DMS153 treated with DMSO at 0.1 percent for 48 hours (cell line): Measurements from ENCODE around the gene SF3A2.

ENCODE experiments used
- DNase-seq: peaks from one replicate; lab custom pipeline; 2025; ENCODE audit not compliant: unreplicated experiment; lab: John Stamatoyannopoulos, UW

Gene SF3A2

DNA sequence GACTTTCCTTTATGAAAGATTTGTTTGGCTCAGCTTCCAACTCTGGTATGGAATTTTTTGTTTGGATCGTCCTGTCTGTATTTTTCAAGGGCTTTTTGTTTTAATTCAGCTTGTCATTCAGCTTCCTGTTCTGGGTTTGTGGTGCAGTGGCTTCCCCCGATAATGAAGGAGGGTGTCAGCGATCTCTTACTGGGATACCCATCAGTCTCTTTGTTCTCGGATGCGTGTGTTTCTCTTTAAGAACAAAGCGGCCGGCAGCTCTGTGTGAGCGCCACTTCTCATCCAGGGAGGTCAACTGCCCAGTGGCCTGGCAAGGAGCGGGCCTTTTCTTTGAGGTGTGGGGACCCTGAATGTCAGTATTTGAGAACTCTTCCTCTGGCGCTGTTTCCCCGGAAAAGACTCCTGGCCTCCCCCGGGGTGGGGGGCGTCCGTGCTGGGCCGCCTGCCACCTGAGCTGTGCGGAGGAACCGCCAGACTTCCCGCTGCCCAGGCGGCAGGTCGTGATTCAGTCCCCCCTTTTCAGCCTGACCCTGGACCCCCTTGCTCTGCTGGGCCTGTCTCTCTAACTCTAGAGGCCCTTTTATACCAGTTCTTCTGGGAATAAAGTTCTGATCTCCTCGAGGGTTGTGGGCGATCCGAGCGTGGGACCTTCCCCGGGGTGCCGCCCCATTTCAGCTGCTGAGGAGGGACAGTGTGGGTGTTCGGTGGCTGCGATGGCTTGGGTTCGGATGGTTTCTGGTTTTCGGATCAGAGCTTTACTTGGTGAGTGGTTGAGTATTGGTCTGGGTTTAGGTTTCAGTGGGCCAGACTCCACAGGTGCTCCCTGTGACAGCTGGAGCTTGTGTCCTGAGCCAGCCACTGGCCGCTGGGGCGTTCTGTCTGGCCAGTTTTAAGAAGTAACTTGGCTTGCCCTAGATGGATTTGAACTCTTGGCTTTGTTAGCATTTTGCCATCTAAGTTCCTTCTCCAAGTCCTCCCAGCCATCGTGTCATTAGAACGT is 3.4 kb downstream of the SF3A2 start:
- no peak for DNase-seq

DNA sequence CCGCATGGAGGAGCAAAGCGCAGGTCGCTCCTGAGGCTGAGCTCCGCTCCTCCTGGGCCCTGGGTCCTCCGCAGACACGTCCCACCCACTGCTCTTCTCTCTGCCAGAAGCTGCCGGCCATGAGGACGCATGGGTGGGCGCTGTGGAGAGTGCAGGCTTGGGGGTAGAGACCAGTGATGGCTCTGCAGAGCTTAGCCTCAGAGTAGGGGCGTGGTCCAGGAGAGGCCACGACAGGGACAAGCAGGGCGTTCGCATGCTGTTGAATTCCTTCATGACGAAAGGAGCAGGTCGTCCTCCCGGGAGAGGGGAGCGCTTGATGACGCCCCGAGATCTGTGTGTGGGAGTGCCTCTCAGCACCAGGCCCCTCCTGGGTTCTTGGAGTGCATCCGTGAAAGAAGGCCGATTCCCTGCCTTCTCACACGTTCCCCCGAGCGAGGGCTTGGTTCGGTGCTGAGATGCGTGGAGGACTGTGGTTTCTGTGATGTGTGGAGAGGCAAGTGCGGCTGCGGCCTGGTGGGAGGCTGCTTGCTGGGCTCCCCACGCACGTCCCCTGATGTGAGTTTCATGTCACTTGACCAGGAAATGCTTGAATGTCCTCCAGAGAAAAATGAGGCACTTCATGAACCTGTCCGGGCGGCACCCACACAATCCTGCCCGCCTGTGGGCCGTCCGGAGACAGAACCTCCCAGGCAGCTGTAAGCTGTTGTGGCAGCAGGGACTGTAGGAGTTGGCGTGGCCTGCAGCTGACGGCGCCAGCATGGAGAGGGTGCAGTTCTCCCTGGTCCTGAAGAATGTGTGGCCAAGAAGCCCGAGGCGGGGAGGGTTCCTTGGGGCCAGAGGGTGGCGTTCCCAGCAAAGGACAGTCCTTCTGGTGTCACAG is 4.5 kb downstream of the SF3A2 start:
- DNase-seq, result no peak

DNA sequence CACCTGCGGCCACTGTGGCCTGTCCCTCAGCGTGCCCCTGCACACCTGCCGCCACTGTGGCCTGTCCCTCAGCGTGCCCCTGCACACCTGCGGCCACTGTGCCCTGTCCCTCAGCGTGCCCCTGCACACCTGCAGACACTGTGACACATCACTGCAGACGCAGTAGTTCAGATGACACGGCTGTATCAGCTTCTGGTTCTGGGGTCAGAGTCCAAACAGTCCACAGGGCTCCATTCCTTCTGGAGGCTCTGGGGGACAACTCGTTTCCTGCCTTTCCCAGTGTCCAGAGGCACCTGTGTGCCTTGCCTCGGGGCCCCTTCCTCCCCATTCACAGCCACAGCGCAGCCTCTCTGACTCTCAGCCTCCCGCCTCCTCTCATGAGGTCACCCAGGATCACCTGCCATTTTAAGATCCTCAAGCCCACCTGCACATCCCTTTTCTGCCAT is 5.5 kb downstream of the SF3A2 start:
- DNase-seq, result no peak

DNA sequence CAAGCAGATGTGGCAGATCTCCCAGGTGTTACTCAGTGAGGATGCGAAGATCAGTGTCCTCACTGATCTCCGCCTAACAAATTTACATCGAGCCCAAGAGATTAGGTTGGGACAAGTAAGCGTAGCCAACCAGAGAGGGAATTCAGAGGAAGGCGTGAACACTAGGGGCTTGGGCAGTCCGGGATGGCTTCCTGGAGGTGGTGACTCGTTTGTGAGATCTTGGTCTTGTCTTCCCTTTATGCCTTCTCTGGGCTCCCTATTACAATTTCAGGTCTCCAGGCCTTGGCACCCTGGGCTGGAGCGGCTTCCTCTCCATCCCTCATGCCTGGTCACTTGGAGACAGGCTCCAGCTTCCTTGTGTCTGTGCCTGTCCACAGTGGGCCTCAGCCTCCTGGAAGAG is 6.2 kb downstream of the SF3A2 start:
- DNase-seq, result no peak

DNA sequence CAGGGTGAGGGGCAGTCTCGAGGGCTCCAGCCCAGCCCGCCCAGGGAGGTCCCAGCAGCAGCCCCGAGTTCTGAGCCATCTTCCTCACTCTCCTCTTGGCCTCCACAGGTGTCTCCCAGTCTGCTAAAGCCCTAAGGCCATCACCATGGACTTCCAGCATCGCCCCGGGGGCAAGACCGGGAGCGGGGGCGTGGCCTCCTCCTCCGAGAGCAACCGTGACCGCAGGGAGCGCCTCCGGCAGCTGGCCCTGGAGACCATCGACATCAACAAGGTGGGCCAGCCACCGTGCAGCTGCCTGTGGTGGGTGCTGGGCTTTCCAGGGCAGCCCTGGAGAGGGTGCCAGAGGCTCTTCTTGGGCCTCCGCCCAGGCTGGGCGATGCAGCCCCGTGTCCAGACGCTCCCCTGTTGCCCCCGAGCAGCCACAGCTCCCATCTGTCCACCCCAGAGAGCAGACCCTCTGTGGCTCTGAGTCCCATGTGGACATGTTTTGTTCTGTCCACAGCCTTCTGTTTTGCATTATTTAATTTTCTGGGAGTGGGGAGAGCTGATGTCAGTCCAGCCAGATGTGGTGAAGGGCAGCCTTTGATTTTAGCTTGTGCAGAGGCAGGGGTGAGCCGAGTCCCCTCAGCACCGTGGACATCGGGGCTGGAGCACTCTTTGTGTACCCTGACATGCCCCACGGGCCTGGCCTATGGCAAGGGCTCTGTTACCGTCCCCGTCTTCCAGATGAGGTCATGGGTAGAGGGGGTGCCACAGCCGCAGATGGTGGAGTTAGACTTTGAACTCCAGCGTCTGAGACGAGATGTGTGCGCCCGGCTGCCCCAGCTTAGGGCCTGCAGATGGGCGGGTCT is 6.9 kb downstream of the SF3A2 start:
- DNase-seq, result no peak

DNA sequence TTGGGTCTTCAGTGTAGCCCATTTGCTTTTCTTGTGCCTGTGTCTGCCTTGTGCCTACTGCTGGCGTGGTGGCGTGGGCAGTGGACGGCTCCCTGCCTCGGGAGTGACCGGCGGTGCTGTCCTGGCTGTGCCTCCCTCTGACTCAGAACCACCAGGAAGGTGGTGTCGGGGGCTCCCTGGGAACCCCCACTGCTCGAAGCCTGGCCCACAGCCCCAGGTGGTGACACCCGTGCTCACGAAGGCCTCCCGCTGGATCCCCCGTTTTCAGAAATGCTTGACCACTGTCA is 7.4 kb downstream of the SF3A2 start:
- no peak for DNase-seq

DNA sequence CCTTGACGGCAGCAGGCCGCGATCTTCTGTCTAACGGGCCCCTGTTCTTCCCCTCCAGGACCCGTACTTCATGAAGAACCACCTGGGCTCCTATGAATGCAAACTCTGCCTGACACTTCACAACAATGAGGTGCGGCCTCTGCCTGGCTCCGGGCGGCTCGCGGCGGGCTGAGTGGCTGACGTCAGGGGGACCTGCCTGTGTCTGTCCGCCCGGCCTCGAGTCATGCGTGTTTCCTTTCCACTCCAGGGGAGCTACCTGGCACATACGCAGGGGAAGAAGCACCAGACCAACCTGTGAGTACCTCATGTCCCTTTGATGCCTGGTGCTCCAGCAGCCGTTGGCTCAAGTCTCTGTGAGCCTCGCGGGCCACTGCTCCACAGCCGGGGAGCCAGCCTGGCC is 7.9 kb downstream of the SF3A2 start:
- DNase-seq, result no peak

DNA sequence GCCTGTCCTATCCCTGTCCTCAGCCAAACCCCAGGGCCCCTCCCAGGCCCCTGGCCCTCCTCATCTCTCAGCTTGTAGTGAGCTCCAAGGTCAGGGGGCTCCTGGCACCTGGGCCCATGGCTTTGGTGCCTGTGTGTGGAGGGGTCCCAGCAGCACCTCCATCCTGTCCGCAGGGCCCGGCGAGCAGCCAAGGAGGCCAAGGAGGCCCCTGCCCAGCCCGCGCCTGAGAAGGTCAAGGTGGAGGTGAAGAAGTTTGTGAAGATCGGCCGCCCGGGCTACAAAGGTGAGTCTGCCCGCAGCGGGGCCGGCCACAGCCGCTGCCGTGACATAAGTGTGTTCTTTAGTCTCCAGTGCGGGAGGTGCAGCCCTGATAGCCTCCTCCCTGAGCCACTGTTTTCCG is 8.6 kb downstream of the SF3A2 start:
- no peak for DNase-seq

DNA sequence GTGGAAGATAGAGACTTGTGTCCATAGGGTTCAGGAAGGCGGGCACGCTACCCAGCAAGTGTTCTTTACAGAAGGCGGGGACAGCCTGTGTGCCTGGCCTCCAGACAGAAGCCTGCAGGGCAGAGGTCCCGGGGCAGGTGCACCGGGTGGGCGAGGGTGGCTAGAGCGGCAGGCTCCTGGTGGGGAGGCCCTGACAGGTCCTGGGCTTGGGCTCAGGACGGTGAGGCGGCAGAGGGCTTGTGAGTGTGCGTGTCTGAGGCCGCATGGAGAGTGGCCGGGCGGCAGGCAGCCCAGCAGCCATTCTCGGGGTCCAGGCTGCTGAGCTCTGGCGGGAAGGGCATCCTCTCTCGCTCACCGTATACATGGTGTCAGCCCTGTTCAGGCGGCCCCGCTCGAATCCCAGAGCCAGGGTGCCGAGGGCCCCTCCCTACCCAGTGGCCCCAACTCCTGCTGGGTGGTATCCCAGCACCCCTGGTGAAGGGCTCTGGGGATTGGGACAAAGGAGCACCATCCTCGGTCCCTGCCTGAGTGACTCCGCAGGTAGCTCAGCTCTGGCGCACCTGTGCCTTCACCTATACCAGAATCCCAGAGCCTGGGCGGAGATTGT is 9.5 kb downstream of the SF3A2 start:
- DNase-seq, result no peak

DNA sequence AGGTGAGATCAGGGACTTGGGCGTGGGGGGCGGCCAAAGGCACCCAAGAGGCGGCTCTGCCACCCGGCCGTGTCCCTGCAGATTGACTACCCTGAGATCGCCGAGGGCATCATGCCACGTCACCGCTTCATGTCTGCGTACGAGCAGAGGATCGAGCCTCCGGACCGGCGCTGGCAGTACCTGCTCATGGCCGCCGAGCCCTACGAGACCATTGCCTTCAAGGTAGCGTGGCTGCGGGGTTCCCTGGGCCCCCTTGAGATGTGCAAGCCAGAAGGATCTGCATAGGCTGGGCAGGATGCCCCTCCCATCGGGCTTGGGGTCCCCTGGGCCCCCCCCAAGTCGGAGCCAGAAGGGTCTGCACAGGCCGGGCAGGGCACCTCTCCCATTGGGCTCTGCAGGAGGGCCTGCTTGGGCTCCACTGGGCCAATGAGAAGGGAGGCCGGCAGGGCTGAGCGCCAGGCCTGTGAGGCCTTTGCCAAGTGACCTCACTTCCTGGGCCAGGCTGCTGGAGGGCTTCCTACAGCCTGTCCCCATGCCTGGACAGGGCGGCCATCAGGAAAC is 10.3 kb downstream of the SF3A2 start:
- DNase-seq, result no peak

DNA sequence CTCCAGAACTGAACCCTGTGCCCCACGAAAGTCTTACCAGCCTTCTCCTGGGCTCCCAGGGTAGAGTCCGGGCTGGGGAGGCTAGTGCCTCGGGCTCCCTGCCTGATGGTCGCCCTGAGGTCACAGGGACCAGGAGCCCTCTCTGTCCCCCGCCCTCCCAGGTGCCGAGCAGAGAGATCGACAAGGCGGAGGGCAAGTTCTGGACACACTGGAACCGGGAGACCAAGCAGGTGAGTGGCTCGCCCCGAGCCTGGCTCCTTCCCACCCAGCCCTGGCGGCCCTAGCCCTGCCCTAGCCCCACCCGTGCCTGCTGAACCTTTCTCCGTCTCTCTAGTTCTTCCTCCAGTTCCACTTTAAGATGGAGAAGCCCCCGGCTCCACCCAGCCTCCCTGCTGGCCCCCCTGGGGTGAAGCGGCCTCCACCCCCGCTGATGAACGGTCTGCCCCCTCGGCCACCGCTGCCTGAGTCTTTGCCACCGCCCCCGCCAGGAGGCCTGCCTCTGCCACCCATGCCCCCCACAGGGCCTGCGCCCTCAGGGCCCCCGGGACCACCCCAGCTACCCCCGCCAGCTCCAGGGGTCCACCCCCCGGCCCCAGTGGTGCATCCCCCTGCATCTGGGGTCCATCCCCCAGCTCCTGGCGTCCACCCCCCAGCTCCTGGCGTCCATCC is 10.9 kb downstream of the SF3A2 start:
- no peak for DNase-seq

DNA sequence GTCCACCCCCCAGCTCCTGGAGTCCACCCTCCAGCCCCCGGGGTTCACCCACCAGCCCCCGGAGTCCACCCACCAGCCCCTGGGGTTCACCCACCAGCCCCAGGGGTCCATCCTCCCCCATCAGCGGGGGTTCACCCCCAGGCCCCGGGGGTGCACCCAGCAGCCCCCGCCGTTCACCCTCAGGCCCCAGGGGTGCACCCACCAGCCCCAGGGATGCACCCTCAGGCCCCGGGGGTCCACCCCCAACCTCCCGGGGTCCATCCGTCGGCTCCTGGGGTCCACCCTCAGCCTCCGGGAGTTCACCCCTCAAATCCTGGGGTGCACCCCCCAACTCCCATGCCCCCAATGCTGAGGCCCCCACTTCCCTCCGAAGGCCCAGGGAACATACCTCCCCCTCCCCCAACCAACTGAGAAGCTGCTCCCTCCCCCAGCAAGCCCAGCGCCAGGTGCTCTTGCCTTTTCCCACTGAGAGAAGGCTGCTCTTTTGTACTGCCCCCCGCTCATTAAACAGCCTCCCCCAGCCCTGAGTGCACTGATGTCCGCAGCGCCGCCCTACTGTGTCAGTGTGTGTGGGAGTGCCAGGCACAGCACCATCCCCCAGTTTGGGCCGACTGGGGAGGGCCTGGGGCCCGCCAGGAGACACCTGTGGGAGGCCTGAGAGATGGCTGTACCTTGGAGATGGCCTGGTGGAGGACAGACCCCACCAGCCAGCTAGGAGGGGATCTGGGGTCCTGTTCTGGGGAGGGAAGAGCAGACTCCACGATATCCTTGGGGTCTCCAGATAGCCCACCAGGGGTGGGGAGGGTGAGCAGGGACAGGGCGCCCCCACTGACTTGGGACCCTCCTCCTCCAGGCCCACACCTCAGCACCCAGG is 11.7 kb downstream of the SF3A2 start:
- no peak for DNase-seq

DNA sequence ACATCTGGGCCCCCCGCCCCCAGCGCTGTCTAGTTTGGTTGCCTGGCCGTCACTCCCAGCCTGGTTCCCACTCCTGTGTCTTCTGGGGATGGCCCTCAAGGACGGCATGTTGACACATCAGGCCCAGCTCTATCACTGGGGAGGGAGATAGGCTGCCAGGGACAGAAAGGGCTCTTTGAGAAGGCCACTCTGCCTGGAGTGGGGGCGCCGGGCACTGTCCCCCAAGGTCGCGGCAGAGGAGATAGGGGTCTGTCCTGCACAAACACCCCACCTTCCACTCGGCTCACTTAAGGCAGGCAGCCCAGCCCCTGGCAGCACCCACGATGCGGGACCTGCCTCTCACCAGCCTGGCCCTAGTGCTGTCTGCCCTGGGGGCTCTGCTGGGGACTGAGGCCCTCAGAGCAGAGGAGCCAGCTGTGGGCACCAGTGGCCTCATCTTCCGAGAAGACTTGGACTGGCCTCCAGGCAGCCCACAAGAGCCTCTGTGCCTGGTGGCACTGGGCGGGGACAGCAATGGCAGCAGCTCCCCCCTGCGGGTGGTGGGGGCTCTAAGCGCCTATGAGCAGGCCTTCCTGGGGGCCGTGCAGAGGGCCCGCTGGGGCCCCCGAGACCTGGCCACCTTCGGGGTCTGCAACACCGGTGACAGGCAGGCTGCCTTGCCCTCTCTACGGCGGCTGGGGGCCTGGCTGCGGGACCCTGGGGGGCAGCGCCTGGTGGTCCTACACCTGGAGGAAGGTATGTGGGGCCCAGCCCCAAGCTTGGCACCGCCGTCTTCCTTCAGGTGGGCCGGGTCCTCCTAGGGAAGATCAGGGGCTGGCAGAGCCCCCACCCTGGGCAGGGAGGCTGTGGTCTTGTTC is 12.6 kb downstream of the SF3A2 start, which contains the start of gene AMH:
Gene AMH, plus strand, starts transcription at position 314 of the 857 bp plus-strand sequence. Its CDS starts 10 bp downstream, at position 324.
- DNase-seq, result no peak

DNA sequence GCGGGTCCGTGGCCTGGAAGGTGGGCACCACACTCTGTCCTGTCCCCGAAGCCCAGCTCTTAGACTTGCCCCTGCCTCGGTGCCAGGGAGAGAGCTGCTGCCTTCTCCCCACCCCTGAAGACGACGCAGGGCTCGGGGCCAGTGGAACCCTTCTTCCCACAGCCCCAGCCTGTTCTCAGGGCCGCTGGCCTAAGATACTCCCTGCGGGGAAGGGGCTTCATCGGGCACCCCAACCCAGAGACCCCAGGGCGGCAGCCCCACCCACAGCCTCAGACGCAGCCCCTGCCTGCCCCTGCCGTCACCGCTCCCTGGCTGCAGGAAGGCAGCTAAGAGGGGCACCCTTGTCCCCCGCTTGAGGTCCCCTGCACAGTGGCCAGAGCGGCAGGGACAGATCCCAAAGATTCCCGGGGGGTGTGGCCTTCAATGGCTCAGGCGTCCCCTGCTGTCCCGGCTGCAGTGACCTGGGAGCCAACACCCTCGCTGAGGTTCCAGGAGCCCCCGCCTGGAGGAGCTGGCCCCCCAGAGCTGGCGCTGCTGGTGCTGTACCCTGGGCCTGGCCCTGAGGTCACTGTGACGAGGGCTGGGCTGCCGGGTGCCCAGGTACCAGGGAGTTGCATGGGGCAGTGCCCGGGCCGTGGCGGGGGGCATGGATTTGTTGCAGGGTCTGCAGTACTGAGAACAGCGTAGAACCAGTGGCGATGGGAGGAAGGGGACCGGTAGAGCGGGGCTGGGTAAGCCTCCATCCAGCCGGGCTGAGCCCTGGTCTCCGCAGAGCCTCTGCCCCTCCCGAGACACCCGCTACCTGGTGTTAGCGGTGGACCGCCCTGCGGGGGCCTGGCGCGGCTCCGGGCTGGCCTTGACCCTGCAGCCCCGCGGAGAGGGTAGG is 13.5 kb downstream of the SF3A2 start:
- no peak for DNase-seq

DNA sequence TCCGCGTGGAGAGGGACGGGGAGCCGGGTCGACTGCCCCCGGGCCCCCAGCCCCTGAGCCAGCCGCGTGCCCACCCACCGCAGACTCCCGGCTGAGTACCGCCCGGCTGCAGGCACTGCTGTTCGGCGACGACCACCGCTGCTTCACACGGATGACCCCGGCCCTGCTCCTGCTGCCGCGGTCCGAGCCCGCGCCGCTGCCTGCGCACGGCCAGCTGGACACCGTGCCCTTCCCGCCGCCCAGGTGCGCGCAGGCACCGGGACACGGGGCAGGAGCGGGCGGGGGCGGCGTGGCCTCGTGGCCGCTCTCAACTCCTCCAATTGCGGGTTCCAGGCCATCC is 14.1 kb downstream of the SF3A2 start:
- DNase-seq, result no peak

DNA sequence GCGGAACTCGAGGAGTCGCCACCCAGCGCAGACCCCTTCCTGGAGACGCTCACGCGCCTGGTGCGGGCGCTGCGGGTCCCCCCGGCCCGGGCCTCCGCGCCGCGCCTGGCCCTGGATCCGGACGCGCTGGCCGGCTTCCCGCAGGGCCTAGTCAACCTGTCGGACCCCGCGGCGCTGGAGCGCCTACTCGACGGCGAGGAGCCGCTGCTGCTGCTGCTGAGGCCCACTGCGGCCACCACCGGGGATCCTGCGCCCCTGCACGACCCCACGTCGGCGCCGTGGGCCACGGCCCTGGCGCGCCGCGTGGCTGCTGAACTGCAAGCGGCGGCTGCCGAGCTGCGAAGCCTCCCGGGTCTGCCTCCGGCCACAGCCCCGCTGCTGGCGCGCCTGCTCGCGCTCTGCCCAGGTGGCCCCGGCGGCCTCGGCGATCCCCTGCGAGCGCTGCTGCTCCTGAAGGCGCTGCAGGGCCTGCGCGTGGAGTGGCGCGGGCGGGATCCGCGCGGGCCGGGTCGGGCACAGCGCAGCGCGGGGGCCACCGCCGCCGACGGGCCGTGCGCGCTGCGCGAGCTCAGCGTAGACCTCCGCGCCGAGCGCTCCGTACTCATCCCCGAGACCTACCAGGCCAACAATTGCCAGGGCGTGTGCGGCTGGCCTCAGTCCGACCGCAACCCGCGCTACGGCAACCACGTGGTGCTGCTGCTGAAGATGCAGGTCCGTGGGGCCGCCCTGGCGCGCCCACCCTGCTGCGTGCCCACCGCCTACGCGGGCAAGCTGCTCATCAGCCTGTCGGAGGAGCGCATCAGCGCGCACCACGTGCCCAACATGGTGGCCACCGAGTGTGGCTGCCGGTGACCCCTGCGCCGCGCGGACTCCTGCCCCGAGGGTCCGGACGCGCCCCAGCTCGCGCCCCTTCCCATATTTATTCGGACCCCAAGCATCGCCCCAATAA is 14.8 kb downstream of the SF3A2 start:
- no peak for DNase-seq
